Measurements from ENCODE around the gene MTHFR.

- TF ChIP-seq CTCF (IDR thresholded peaks at IDR 0.05) = no peak
- TF ChIP-seq POLR2A (IDR thresholded peaks at IDR 0.05) = no peak
These were observed 43.8 kb downstream of the MTHFR start, which contains the start of gene C1orf167 for GRCh38 chr1:11761988-11762406.

Measured in adrenal gland (tissue), 5 donors.